Thoracic aorta (tissue), 2 donors: ENCODE data around the gene MYO9A. TPM values are rescaled to one million over a fixed set of nuclear protein-coding genes. Genes with fewer than 3 reads are reported as not detected.

Source experiments
- ATAC-seq: fragments of 150-250 bp; one replicate; pipeline ENCODE4 v1.8.0; 2017; ENCODE audit warnings: low read depth; ENCODE audit not compliant: insufficient number of reproducible peaks, low FRiP score
- DNase-seq: peaks from one replicate; pipeline ENCODE4 v3.0.0-alpha.2; 2020; ENCODE audit warnings: low spot score
- H3K27ac ChIP-seq, 2 donors: fragments of 200-600 bp; sonication (generic); 1 replicate in 1 of 2; 2 replicates in 1 of 2; pipeline ENCODE4 v1.5.1; 2016; ENCODE audit warnings: mild to moderate bottlenecking in 2 of 2, moderate library complexity in 2 of 2
- H3K27me3 ChIP-seq: fragments of 200-600 bp; sonication (generic); replicated peaks from 2 replicates; pipeline ENCODE4 v1.6.0; 2016; ENCODE audit warnings: mild to moderate bottlenecking; ENCODE audit not compliant: insufficient read depth
- H3K36me3 ChIP-seq: fragments of 200-600 bp; sonication (generic); one replicate; pipeline ENCODE4 v1.5.1; 2016
- H3K4me1 ChIP-seq, 2 donors: fragments of 200-600 bp; sonication (generic); 1 replicate in 1 of 2; 2 replicates in 1 of 2; pipeline versions ENCODE4 v1.5.1 to v1.6.0; 2016; ENCODE audit warnings: low read depth in 2 of 2, mild to moderate bottlenecking in 1 of 2; ENCODE audit not compliant: control insufficient read depth in 1 of 2
- H3K4me3 ChIP-seq: fragments of 200-600 bp; sonication (generic); 2 replicates; pipeline ENCODE4 v1.5.1; 2016; ENCODE audit warnings: mild to moderate bottlenecking
- H3K9me3 ChIP-seq: fragments of 200-600 bp; sonication (generic); 2 replicates; pipeline ENCODE4 v1.5.1; 2016
- CTCF ChIP-seq: fragments of 200-600 bp; sonication (generic); IDR thresholded peaks from one replicate; pipeline ENCODE4 v1.5.1; 2019; ENCODE audit warnings: antibody characterized with exemption
- total RNA-seq, 2 donors: library from RNA; depleted of rRNA; stranded (reverse); fragments of >200 nt; gene quantifications; one replicate each; pipeline versions ENCODE4 v1.1.0 to v1.2.3, GENCODE V29; 2016

The MYO9A gene
- total RNA-seq, 2 donors from 2014 or later, result 48.2 to 57.4 TPM

- no peak for DNase-seq
- Histone ChIP-seq H3K27me3 (no peaks in the 10 kb centered on the region), H3K4me1 (no peaks in the 10 kb centered on the region), H3K4me3 (no peak overlapping the region), H3K27ac (no peak overlapping the region), H3K9me3 (no peaks in the 10 kb centered on the region), H3K36me3 (peaks cover 21% of the 10 kb centered on the region)
- no peak for ATAC-seq
- no peak for TF ChIP-seq CTCF
Measured at GRCh38 chr15:71853543-71853942, 264.4 kb downstream of the MYO9A start.

GRCh38 chr15:71844916-71845315, 273.0 kb downstream of the MYO9A start:
- Histone ChIP-seq H3K4me3 (no peak overlapping the region), H3K36me3 (peaks cover 35% of the 10 kb centered on the region), H3K4me1 (no peaks in the 10 kb centered on the region), H3K9me3 (no peaks in the 10 kb centered on the region), H3K27me3 (no peaks in the 10 kb centered on the region), H3K27ac (no peak overlapping the region)
- no peak for TF ChIP-seq CTCF
- ATAC-seq, result no peak
- DNase-seq, result no peak

DNA sequence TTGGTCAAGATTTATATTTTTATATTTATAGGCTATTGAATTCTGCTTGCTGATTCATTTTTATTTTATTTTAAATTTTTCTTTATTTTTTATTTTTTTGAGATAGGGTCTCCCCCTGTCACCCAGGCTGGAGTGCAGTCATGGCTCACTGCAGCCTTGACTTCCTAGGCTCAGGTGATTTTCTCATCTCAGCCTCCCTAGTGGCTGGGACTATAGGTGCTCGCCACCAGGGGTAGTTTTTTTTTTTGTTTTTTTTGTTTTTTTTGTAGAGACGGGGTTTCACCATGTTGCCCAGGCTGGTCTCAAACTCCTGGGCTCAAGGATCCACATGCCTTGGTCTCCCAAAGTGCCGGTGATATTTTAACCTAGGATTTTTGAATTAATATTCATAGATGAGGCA, 276.4 kb downstream of the MYO9A start:
- no peak for TF ChIP-seq CTCF
- no peak for ATAC-seq

GRCh38 chr15:71830981-71831380, 287.0 kb downstream of the MYO9A start:
- H3K4me3 ChIP-seq, result no peak overlapping the region
- ATAC-seq, result no peak
- TF ChIP-seq CTCF, result no peak
- no peak for DNase-seq
- no peaks in the 10 kb centered on the region for H3K27me3 ChIP-seq
- peaks cover 24% of the 10 kb centered on the region for H3K36me3 ChIP-seq
- no peak overlapping the region for H3K27ac ChIP-seq
- no peaks in the 10 kb centered on the region for H3K9me3 ChIP-seq
- H3K4me1 ChIP-seq, result peaks cover 0 to 5% of the 10 kb centered on the region in 2 donors

More for the DNA sequence above, 276.4 kb downstream of the MYO9A start:
- no peak for DNase-seq
- Histone ChIP-seq H3K27ac (no peak overlapping the region), H3K4me3 (no peak overlapping the region), H3K9me3 (no peaks in the 10 kb centered on the region), H3K36me3 (peaks cover 13% of the 10 kb centered on the region), H3K27me3 (no peaks in the 10 kb centered on the region), H3K4me1 (peaks cover 17 to 31% of the 10 kb centered on the region in 2 donors)

GRCh38 chr15:71826196-71826595, 291.8 kb downstream of the MYO9A start:
- TF ChIP-seq CTCF, result no peak
- DNase-seq (no peak), ATAC-seq (no peak)
- Histone ChIP-seq H3K36me3 (peaks cover 42% of the 10 kb centered on the region), H3K27me3 (no peaks in the 10 kb centered on the region), H3K9me3 (peaks cover 10% of the 10 kb centered on the region), H3K4me3 (no peak overlapping the region), H3K27ac (no peak overlapping the region), H3K4me1 (no peaks in the 10 kb centered on the region)
